ENCODE measurements around the gene CTIF.

CTIF gene

DNA sequence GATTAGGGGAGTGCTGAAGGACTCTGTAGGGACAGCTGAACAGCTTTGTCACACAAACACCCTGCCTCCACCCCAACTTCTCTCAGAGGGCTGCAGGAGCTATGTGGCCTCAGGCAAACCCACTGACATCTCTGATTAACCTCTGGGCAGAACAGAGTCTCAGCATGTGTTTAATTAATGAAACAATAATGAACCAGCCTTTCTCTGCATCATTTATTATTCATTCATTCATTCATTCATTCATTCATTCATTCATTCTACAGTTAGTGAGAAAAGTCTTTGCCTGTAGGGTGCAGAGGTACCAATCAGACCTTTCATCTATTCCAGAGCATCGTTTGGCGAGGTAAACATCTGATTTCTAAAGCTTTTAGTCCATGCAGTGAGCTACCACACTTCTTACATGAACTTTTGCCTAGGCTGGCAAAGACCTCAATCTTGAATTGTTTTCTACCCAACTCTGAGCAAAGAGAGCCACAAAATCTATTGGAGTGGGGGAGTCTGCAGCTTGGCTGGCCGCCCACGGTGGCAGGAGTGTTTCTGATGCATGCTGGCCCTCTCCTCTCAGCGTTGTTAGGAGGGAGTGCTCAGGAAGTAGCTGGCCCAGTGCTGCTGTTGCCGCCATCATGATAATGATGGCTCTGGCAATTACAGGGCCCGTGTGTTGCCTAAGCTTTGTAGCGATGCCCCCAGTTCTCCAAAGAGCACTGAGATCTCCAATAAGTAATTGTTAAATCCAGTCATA lies 213.1 kb downstream of the CTIF start:
- no peak for DNase-seq (ENCODE audit: low read depth in 2 of 2)

- DNase-seq (ENCODE audit: low read depth in 2 of 2): no peak
These were observed 213.6 kb downstream of the CTIF start for GRCh38 chr18:48752478-48752877.

GRCh38 chr18:48752928-48753327 lies 214.1 kb downstream of the CTIF start:
- DNase-seq (ENCODE audit: low read depth in 2 of 2): no peak

- no peak for DNase-seq (ENCODE audit: low read depth in 2 of 2)
These were observed 214.9 kb downstream of the CTIF start for GRCh38 chr18:48753691-48754090.

GRCh38 chr18:48754559-48754958 lies 215.7 kb downstream of the CTIF start:
- DNase-seq (ENCODE audit: low read depth in 2 of 2): no peak

GRCh38 chr18:48754993-48755473 lies 216.2 kb downstream of the CTIF start:
- no peak for DNase-seq (ENCODE audit: low read depth in 2 of 2)

- no peak for DNase-seq (ENCODE audit: low read depth in 2 of 2)
These were observed 217.8 kb downstream of the CTIF start for GRCh38 chr18:48756511-48757226.

GRCh38 chr18:48757367-48757766 lies 218.5 kb downstream of the CTIF start:
- DNase-seq (ENCODE audit: low read depth in 2 of 2): no peak

GRCh38 chr18:48757906-48758305 lies 219.1 kb downstream of the CTIF start:
- DNase-seq (ENCODE audit: low read depth in 2 of 2): no peak

DNA sequence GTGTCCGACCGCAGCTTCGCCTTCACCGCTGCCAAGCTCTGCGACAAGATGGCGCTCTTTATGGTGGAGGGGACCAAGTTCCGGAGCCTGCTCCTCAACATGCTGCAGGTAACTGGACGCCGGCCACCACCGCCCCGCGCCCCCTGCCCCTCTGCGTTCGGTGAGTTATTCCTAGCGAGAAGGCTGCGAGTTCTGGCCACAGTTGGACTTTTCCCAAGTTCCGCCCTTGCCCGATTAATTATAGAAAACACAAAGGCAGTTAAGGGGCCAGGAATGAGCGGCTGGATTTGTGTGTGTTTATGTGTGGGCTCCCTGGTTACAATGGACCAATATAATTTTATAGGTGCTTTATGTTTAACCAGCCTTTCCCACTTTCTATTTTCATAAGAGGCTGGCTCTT lies 222.8 kb downstream of the CTIF start:
- no peak for DNase-seq (ENCODE audit: low read depth in 2 of 2)

- DNase-seq (ENCODE audit: low read depth in 2 of 2): no peak
These were observed 223.2 kb downstream of the CTIF start for GRCh38 chr18:48762022-48762421.

- no peak for DNase-seq (ENCODE audit: low read depth in 2 of 2)
These were observed 224.2 kb downstream of the CTIF start for GRCh38 chr18:48762836-48763718.

DNA sequence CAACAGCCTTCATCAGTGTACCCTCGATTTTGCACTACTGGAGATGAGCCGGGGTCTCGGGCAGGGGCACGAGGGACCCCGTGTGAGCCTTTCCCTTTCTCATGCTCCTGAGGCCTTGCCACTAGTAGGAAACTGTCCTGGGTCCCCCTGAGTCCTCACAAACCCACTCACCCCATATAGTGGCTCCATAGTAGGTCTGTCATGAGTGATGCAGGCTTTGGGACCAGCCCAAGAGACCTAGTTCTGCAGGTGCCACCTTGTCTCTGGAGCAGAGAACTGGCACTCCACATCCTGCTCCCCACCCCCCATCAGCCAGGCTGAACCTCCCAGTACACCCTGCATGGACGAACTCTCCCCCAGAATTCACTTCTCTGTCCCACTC lies 224.9 kb downstream of the CTIF start:
- no peak for DNase-seq (ENCODE audit: low read depth in 2 of 2)

- no peak for DNase-seq (ENCODE audit: low read depth in 2 of 2)
These were observed 226.2 kb downstream of the CTIF start for GRCh38 chr18:48765053-48765452.

- no peak for DNase-seq (ENCODE audit: low read depth in 2 of 2)
These were observed 227.2 kb downstream of the CTIF start for GRCh38 chr18:48766026-48766425.

DNA sequence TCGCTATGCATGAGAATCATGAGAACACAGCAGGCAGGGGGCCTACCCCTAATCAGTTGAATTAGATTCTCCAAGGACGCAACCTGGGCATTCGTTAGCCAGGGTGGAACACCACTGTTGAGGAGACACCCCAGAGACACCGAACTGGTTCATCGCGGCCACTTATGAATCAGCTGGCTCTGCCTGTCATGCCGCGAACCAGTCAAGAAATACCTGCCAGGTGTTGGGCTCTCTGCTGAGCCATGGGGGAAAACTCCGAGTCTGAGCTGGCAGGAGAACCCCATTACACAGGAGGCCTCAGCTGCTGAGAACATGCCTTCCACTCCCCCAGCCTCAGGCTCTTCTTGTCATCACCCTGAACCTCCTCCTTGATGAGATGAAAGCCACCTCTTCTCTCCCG lies 227.7 kb downstream of the CTIF start:
- no peak for DNase-seq (ENCODE audit: low read depth in 2 of 2)

DNA sequence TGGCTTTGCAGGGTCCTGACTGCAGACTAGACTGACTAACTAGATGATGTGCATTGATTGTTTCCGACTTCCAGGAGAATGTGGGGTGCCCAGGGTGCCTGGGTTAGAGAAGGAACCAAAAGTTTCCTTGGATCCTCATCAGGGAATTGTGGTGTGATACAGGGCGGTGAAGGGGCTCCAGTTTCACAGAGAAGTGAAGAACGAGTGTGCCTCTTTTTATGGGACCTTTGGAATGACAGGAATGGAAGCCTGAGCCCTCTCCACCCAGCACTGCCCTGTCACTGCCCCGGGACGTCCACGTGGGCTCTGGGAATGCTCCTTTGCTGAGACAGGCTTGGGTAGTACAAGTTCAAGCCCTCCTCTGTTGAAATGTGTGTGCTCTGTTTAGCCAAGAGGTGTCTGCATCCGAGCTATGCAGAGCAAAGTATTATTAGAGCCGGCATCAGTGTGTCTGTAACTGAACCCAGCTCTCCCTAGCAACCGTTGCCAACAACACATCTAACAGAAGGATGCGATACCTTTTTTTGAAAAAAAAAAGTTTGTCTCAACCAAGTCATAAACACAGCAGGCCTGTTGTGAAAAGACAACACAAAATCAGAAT lies 228.4 kb downstream of the CTIF start:
- no peak for DNase-seq (ENCODE audit: low read depth in 2 of 2)

GRCh38 chr18:48769006-48769636 lies 230.3 kb downstream of the CTIF start:
- no peak for DNase-seq (ENCODE audit: low read depth in 2 of 2)

DNA sequence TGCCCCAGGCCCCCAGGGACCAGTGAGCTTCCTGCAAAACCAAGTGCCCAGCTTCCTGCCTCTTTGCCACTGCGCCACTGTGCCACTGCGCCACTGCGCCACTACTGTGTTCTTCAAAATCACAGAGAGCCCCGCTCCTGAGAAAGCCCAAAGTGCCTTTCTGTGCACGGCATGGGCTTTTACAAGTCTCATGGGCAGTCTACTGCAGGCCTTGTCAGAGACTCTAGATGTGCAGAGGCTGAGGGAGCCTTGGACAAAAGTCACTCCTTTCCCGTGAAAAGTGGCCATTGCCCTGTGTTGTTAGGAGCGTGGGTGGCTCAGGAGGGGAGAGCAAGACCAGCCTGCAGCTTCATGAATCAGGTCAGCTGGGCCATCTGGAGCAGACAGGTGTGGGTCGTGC lies 231.4 kb downstream of the CTIF start:
- DNase-seq (ENCODE audit: low read depth in 2 of 2): no peak

GRCh38 chr18:48771641-48772375 lies 233.0 kb downstream of the CTIF start:
- DNase-seq (ENCODE audit: low read depth in 2 of 2): no peak

DNA sequence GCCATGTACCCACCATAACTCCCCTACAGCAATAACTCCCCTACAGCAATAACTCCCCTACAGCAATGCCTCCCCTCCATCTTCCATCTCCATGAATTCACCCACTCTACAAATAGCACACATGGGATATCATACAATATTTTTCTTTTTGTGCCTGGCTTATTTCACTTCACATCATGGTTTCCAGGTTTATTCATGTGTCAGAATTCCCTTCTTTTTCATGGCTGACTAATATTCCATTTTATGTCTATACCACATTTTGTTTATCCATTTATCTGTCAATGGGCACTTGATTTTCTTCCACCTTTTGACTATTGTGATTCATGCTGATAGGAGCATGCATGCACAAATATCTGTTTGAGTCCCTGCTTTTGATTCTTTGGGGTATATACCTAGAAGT lies 233.6 kb downstream of the CTIF start:
- no peak for DNase-seq (ENCODE audit: low read depth in 2 of 2)

All from activated CD4-positive, alpha-beta T cell treated with anti-CD3 and anti-CD28 coated beads for 24 hours (primary cell).